GM23338 (cell line): ENCODE measurements around the gene TOPAZ1. TPM values are rescaled to one million over a fixed set of nuclear protein-coding genes. Genes with fewer than 3 reads are reported as not detected.

Experiments
- ATAC-seq: fragments of 200-7000 bp; cut with Tn5 transposase; 3 replicates; pipeline ENCODE4 v1.9.1; 2020
- DNase-seq: peaks from one replicate; pipeline ENCODE4 v3.0.0-alpha.2; 2015; ENCODE audit warnings: low spot score
- H2AFZ ChIP-seq: fragments of 200-600 bp; sonication (generic); 2 replicates; pipeline ENCODE4 v1.8.0; 2016; ENCODE audit warnings: antibody characterized with exemption, mild to moderate bottlenecking, moderate library complexity
- H3F3A ChIP-seq: fragments of 200-600 bp; sonication (generic); replicated peaks from 2 replicates; pipeline ENCODE4 v1.8.0; 2017; ENCODE audit warnings: antibody characterized with exemption, mixed run types, low read depth
- H3K27ac ChIP-seq: fragments of 200-600 bp; sonication (generic); 2 replicates; pipeline ENCODE4 v1.6.1; 2016; ENCODE audit warnings: low read depth
- H3K27me3 ChIP-seq: fragments of 200-600 bp; sonication (generic); 2 replicates; pipeline ENCODE4 v1.8.0; 2016; ENCODE audit warnings: mild to moderate bottlenecking, mixed run types, moderate library complexity; ENCODE audit not compliant: insufficient read depth
- H3K36me3 ChIP-seq: fragments of 200-600 bp; sonication (generic); 2 replicates; pipeline ENCODE4 v1.8.0; 2016; ENCODE audit warnings: mild to moderate bottlenecking; ENCODE audit not compliant: insufficient read depth
- H3K4me1 ChIP-seq: fragments of 200-600 bp; sonication (generic); 2 replicates; pipeline ENCODE4 v1.8.0; 2016; ENCODE audit warnings: mild to moderate bottlenecking, moderate library complexity; ENCODE audit not compliant: insufficient read depth
- H3K4me2 ChIP-seq: fragments of 200-600 bp; sonication (generic); 2 replicates; pipeline ENCODE4 v1.7.1; 2017; ENCODE audit warnings: mixed run types
- H3K4me3 ChIP-seq: fragments of 200-600 bp; sonication (generic); 2 replicates; pipeline ENCODE4 v1.6.1; 2016; ENCODE audit warnings: mixed run types
- H3K79me2 ChIP-seq: fragments of 200-600 bp; sonication (generic); replicated peaks from 2 replicates; pipeline ENCODE4 v1.8.0; 2017; ENCODE audit warnings: mild to moderate bottlenecking; ENCODE audit not compliant: insufficient read depth
- H3K9me2 ChIP-seq: fragments of 200-600 bp; sonication (generic); 2 replicates; pipeline ENCODE4 v1.8.0; 2017; ENCODE audit not compliant: insufficient read depth
- H4K20me1 ChIP-seq: fragments of 200-600 bp; sonication (generic); replicated peaks from 2 replicates; pipeline ENCODE4 v1.8.0; 2017; ENCODE audit warnings: mild to moderate bottlenecking; ENCODE audit not compliant: insufficient read depth
- H3K27ac Mint-ChIP-seq: 2 replicates; pipeline ENCODE4 v1.8.0; 2020; ENCODE audit warnings: inconsistent platforms, mild to moderate bottlenecking, moderate library complexity, mixed read lengths
- H3K27me3 Mint-ChIP-seq: 3 replicates; pipeline ENCODE4 v1.8.0; 2022; ENCODE audit warnings: low read depth, mild to moderate bottlenecking, moderate library complexity, mixed read lengths, inconsistent platforms; ENCODE audit not compliant: insufficient read depth, poor library complexity
- H3K36me3 Mint-ChIP-seq: 3 replicates; pipeline ENCODE4 v1.8.0; 2021; ENCODE audit warnings: low read depth, mild to moderate bottlenecking, inconsistent platforms, moderate library complexity, mixed read lengths
- H3K4me1 Mint-ChIP-seq: 3 replicates; pipeline ENCODE4 v1.8.0; 2020; ENCODE audit warnings: mild to moderate bottlenecking, inconsistent platforms, mixed read lengths
- H3K4me3 Mint-ChIP-seq: 3 replicates; pipeline ENCODE4 v1.8.0; 2021; ENCODE audit warnings: moderate library complexity, mild to moderate bottlenecking, inconsistent platforms, mixed read lengths
- H3K9me3 Mint-ChIP-seq: 3 replicates; pipeline ENCODE4 v1.8.0; 2020; ENCODE audit warnings: moderate library complexity, mild to moderate bottlenecking, inconsistent platforms, mixed read lengths
- CREB1 ChIP-seq: fragments of 250-450 bp; sonication (Bioruptor Pico); IDR thresholded peaks from 2 replicates; pipeline ENCODE4 v1.5.0; 2020; ENCODE audit warnings: low read depth, mild to moderate bottlenecking, moderate library complexity
- CTCF ChIP-seq, 2 experiments: fragments of 200-600 bp in 1 of 2; sonication (generic) in 1 of 2; conservative IDR thresholded peaks; 2 replicates each; pipeline versions ENCODE4 v1.5.1 to v1.6.1; 2016 to 2017; ENCODE audit warnings: antibody characterized with exemption in 2 of 2, low read depth in 2 of 2, mild to moderate bottlenecking in 2 of 2, moderate library complexity in 1 of 2
- ETS1 ChIP-seq: IDR thresholded peaks from 2 replicates; pipeline ENCODE4 v1.6.1; 2016; ENCODE audit warnings: antibody characterized with exemption
- EZH2 ChIP-seq: fragments of 200-600 bp; sonication (generic); IDR thresholded peaks from one replicate; pipeline ENCODE4 v1.8.0; 2017; ENCODE audit warnings: antibody characterized with exemption, mild to moderate bottlenecking, low read depth; ENCODE audit not compliant: unreplicated experiment
- EZH2phosphoT487 ChIP-seq: fragments of 200-600 bp; sonication (generic); IDR thresholded peaks from one replicate; pipeline ENCODE4 v1.8.1; 2018; ENCODE audit warnings: antibody characterized with exemption; ENCODE audit not compliant: unreplicated experiment
- JUNB ChIP-seq: IDR thresholded peaks from one replicate; pipeline ENCODE4 v1.6.1; 2016; ENCODE audit warnings: antibody characterized with exemption; ENCODE audit not compliant: unreplicated experiment
- NANOG ChIP-seq: IDR thresholded peaks from 2 replicates; pipeline ENCODE4 v1.6.1; 2016; ENCODE audit warnings: antibody characterized with exemption, borderline replicate concordance
- POLR2AphosphoS5 ChIP-seq: IDR thresholded peaks from 2 replicates; pipeline ENCODE4 v1.6.1; 2016; ENCODE audit warnings: antibody characterized with exemption, low read depth
- ZNF114 ChIP-seq: fragments of 250-450 bp; sonication (Bioruptor Pico); IDR thresholded peaks from 2 replicates; pipeline ENCODE4 v1.5.0; 2020; ENCODE audit warnings: mild to moderate bottlenecking, moderate library complexity
- ZNF331 ChIP-seq: fragments of 250-450 bp; sonication (Bioruptor Pico); IDR thresholded peaks from 2 replicates; pipeline ENCODE4 v1.5.0; 2020; ENCODE audit warnings: low read depth, mild to moderate bottlenecking, moderate library complexity
- ZNF462 ChIP-seq: fragments of 250-450 bp; sonication (Bioruptor Pico); IDR thresholded peaks from 2 replicates; pipeline ENCODE4 v1.5.0; 2020; ENCODE audit warnings: mild to moderate bottlenecking, moderate library complexity
- polyA plus RNA-seq: library from polyadenylated mRNA; unstranded; fragments of >200 nt; fragmentation: Nextera tagmentation; extraction: Ambion mirVana; gene quantifications from 2 replicates; pipeline ENCODE4 v1.2.1, GENCODE V29; 2016
- total RNA-seq: library from RNA; depleted of rRNA; stranded (reverse); fragments of >200 nt; shearing (Covaris generic); gene quantifications from 2 replicates; pipeline ENCODE4 v1.2.3, GENCODE V29; 2014

Gene TOPAZ1
- total and polyA plus RNA-seq, 2 experiments from 2014 or later, result not detected

DNA sequence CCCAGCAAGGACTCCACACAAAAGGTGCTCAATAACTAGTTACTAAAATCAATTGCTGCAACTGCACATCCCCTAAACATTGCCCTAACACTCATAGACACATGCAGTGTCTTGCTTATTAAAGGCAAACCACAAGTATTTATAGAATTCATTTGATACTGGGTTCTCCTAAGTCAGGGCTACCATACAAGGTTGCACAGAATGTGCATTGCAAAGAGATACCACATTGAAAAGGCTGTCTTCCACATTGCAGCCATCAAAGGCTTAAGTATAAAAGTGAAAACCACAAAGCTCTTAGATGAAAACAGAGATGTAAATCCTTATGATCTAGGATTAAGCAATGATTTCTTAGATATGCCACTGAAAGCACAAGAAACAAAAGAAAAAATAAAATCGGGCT is 33.6 kb upstream of the TOPAZ1 start:
- Histone ChIP-seq H3K27ac (no peak overlapping the region), H3K4me2 (no peak overlapping the region), H3K4me1 (no peaks in the 10 kb centered on the region), H3K27me3 (no peaks in the 10 kb centered on the region), H3K4me3 (no peak overlapping the region), H3K36me3 (no peaks in the 10 kb centered on the region), H3F3A (no peaks in the 10 kb centered on the region), H3K79me2 (no peaks in the 10 kb centered on the region), H3K9me2 (peaks cover 3% of the 10 kb centered on the region; the same call in 1 of the 2 replicates), H2AFZ (no peak overlapping the region), H4K20me1 (no peaks in the 10 kb centered on the region)
- ATAC-seq, result no peak
- no peak overlapping the region for H3K27ac Mint-ChIP-seq
- no peaks in the 10 kb centered on the region for H3K36me3 Mint-ChIP-seq
- DNase-seq, result no peak
- H3K4me1 Mint-ChIP-seq, result no peaks in the 10 kb centered on the region
- H3K9me3 Mint-ChIP-seq, result no peaks in the 10 kb centered on the region
- TF ChIP-seq CREB1 (CRISPR knock-in tag) (no peak), CTCF (conservative IDR thresholded peaks at IDR 0.05; ENCODE audit: low read depth in 2 of 2) (no peak), EZH2 (no peak), ETS1 (no peak), ZNF462 (CRISPR knock-in tag) (no peak), ZNF114 (CRISPR knock-in tag) (no peak), POLR2AphosphoS5 (no peak), EZH2phosphoT487 (no peak), ZNF331 (CRISPR knock-in tag) (no peak), JUNB (no peak), NANOG (no peak)
- H3K4me3 Mint-ChIP-seq, result no peak overlapping the region
- no peaks in the 10 kb centered on the region for H3K27me3 Mint-ChIP-seq
